GM12874 (cell line): Measurements from ENCODE around the gene ZFPM1.

Experiments used
- CTCF ChIP-seq: IDR thresholded peaks from 2 replicates; pipeline ENCODE4 v1.5.1; 2011; ENCODE audit warnings: low read depth, mild to moderate bottlenecking, control low read depth, low read length, moderate library complexity; ENCODE audit not compliant: insufficient read depth

Gene ZFPM1

GRCh38 chr16:88479793-88480760, 27.0 kb downstream of the ZFPM1 start:
- TF ChIP-seq CTCF = no peak

DNA sequence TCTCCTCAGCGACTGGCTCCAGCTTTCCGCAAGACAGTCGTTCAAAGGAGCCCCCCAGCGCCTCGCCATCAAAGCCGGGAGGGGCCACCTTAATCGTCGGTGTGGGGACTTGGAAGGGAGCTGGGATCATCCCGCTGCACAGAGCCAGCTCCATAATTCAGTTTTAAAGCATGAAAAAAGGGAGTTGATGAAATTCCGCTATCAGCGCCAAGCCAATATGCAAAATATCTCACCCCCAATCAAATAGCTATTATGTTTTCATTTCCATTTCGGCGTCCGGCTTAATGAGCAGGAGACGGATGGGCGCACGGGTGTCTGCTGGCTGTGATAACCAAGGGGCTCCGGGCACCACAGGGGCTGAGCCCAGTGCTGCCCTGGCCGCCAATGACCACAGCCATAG, 27.7 kb downstream of the ZFPM1 start:
- no peak for TF ChIP-seq CTCF

DNA sequence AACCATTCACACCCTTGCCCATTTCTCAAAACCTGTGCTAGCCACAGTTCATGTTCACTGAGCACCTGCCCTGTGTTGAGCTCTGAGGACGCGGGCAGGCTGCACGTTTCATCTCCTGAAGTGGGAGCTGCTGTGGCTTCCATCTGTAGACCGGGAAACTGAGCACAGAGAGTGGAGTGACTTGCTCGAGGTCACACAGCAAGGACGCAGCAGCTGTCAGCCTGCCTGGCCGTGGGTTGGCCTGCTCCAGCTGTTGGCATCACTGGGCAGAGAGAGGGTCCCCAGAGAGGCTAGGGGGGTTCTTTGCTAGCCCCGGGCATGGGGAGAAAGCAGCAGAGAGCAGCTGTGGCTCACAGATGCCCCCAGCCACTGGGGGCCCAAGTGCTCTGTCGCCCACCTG, 28.8 kb downstream of the ZFPM1 start:
- no peak for TF ChIP-seq CTCF

DNA sequence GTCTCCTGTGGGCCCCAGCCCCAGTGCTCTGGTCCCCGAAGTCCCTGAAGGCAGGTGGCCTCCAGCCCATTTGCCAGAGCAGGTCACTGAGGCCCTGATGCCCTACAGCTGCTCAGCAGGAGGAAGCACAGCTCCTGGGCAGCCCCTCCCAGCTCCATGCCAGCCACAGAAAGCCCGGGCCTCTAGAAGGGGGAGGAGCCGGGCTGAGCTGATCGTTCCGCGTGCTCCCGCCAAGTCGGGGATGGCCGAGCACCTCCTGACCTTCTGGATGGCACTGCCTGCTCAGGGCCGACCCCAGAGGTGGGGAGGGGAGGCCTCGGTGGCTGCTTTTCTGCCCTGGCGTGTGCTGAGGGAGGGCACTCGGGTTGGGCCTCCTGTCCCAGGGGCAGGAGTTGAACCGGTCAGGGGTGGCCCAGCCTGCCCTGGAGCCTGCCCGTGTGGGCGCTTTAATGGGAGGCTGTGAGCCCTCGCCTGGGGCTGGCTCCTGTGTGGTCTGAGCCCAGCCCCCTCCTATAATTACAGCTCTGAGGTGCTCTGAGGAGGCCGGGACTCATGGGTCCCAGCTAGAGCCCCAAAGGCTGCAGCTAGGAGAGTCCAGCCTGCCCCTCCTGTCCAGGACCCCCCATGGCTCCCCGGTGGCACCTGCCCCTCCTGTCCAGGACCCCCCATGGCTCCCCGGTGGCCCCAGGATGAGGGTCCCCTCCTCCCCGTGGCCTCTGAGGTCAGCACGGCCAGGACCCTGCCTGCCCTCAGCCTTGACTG, 29.7 kb downstream of the ZFPM1 start:
- TF ChIP-seq CTCF = no peak

- TF ChIP-seq CTCF = no peak
These were observed 30.2 kb downstream of the ZFPM1 start for GRCh38 chr16:88483392-88483641.

DNA sequence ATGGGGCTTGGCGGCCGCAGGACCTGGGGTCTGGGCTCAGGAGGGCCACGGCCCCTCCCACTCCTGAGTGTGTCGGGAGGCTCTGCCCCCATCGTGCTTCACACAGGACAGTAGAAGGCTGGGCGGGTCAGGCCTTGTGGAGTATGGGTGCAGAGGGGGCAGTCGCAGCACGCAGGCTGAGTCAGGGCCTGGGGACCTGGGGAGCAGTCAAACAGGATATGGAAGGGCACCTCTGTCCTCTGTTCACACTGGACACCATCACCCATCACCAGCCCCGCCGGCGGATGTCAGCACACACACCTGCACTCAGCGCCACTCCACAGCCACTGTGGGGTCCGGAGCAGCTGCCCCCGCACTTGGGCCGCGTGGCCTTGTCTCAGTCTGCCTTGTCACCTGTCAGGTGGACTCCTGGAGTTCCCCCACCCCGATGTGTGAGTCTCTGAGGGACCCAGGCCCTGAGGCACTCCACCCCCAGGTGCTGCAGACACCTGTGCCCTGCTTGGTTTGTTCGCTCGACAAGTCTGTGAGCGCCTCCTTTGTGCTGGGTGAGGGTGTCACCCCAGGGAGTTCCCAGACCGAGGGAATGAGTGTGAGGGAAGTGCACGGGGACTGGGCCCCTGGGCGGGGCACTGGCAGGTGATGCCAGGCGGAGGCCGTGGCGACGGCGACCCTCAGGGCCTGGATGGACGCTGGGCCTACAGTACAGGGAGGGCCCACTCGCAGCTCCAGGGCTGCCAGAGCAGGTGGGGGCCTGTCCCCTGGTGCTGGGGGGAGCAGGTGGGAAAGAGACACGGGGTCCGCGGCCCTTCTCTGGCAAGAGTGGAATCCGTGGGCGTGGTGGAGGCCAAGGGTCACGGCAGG, 31.7 kb downstream of the ZFPM1 start:
- TF ChIP-seq CTCF = no peak

DNA sequence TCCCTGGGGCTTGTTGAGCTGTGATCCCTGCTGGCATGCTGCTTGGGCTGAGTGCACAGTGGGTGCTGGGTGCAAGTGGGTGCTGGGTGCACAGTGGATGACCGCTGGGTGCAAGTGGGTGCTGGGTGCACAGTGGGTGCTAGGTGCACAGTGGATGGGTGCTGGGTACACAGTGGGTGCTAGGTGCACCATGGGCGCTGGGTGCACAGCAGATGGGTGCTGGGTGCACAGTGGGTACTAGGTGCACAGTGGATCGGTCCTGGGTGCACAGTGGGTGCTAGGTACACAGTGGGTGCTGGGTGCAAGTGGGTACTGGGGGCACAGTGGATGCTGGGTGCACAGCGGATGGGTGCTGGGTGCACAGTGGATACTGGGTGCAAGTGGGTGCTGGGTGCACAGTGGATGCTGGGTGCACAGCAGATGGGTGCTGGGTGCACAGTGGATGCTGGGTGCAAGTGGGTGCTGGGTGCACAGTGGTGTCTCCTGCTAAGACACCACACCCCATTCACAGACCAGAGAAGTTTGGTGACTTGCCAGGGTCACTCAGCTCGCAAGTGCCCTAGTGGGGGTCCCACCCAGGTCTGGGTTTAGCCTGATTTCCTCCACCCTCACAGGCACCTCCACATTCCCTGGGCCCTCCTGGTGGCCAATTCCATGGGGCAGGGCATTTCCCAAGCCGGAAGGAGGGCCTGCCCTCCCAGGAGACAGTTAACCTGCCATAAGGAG, 33.5 kb downstream of the ZFPM1 start:
- no peak for TF ChIP-seq CTCF
